22Rv1 (cell line): ENCODE results near the gene REEP6.

Experiments used
- H3K27ac ChIP-seq: fragments of 450-650 bp; 2 replicates; pipeline ENCODE4 v1.5.1; 2017
- ZFX ChIP-seq: fragments of 450-650 bp; IDR thresholded peaks from 2 replicates; pipeline ENCODE4 v1.6.1; 2017; ENCODE audit warnings: antibody characterized with exemption, borderline replicate concordance
- TF ChIP-seq, protein P1 (sequence below): fragments of 450-650 bp; IDR thresholded peaks from 2 replicates; pipeline ENCODE4 v1.5.1; 2017; ENCODE audit warnings: mild to moderate bottlenecking

REEP6 gene

DNA sequence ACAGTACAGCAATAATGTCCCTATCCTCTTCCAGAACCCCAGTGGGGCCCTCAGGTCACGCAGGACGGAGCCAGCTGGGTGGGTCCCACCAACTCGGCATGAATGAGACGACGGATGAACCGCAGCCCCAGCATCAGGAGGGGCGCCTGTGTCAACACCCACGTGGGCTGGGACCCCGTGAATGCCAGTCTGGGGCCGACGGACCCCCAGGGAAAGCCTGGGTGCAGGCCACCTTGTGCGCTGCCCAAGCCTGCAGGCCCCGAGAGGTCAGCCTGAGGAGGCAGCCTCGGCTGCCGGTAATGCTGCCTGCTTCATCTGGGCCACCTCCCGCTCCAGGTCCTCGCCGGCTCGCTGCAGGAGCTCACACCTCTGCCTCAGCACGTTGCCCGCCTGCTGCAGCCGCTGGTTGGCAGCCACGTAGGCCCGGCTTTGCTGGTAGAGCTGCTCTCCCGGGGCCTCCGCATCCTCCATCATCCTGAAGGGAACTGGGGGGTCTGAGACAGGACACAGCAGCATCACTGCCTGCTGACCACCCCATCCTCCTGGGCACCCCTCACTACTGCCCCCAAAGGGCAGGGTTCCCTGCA, 16.1 kb upstream of the REEP6 start:
- no peak for TF ChIP-seq ZFX
- TF ChIP-seq, protein P1, sequence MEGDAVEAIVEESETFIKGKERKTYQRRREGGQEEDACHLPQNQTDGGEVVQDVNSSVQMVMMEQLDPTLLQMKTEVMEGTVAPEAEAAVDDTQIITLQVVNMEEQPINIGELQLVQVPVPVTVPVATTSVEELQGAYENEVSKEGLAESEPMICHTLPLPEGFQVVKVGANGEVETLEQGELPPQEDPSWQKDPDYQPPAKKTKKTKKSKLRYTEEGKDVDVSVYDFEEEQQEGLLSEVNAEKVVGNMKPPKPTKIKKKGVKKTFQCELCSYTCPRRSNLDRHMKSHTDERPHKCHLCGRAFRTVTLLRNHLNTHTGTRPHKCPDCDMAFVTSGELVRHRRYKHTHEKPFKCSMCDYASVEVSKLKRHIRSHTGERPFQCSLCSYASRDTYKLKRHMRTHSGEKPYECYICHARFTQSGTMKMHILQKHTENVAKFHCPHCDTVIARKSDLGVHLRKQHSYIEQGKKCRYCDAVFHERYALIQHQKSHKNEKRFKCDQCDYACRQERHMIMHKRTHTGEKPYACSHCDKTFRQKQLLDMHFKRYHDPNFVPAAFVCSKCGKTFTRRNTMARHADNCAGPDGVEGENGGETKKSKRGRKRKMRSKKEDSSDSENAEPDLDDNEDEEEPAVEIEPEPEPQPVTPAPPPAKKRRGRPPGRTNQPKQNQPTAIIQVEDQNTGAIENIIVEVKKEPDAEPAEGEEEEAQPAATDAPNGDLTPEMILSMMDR = no peak
- H3K27ac ChIP-seq = no peak overlapping the region

- TF ChIP-seq, protein P1 = no peak
- no peak for TF ChIP-seq ZFX
- no peak overlapping the region for H3K27ac ChIP-seq
These were observed 15.1 kb upstream of the REEP6 start for GRCh38 chr19:1475751-1476437.

DNA sequence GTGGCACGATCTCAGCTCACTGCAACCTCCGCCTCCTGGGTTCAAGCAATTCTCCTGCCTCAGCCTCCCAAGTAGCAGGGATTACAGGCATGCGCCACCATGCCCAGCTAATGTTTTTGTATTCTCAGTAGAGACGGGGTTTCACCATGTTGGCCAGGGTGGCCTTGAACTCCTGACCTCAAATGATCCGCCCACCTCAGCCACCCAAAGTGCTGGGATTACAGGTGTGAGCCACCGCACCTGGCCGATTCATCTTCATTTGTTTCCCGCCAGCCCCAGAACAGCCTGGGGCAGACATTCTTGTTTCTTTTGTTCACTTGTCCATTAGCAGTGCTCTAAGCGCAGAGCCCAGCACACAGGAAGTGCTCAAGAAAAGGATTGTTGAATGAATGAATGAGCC, 13.9 kb upstream of the REEP6 start:
- H3K27ac ChIP-seq = peak overlapping the region; percentile 8; the same call in 1 of the 2 replicates

DNA sequence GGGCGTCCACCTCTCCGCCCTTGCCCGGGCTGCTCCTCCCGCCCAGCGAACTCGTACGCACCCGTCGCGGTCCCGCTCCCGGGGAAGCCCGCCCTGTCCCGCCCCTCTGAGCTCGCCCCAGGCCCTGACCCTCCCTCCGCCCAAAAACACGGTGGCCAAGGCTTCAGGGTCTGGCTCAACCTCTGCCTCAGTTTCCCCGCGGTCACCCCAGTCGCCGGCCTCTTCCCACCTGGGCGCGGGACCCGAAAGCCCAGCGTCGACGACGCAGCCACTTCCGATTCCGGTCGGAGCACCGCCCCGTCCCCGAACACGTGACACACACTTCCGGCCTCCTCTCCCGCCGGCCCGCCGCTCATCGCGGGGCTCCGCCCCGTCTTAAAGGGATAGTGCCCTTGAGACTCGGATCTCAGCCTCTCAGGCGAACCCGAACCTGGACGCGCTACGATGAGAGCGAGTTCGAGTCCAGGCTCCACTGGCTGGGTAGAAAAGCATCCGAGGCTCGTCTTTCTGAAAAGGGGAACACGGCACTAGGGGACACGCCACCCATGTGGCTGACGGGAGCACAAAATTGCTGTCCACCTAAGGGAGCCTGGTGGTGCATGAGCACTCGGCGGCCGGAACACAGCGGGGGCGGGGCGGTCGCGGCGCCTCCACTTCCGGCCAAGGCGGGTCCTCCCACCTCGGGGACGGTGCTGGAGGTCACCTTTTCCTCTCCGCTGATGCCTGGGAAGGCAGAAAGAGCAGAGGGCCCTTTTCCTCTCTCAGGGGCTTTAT, 11.9 kb upstream of the REEP6 start, which contains the start of gene C19orf25:
TSS of gene C19orf25 (minus strand) at position 282 of the 774 bp plus-strand sequence. CDS start 312 bp downstream, outside the sequence.
- peak within 1 kb of the TSS; percentile 85 for H3K27ac ChIP-seq
- no peak for TF ChIP-seq ZFX
- TF ChIP-seq, protein P1 = no peak

GRCh38 chr19:1481224-1481892, 9.6 kb upstream of the REEP6 start:
- no peak overlapping the region for H3K27ac ChIP-seq
- no peak for TF ChIP-seq ZFX
- TF ChIP-seq, protein P1 = no peak

DNA sequence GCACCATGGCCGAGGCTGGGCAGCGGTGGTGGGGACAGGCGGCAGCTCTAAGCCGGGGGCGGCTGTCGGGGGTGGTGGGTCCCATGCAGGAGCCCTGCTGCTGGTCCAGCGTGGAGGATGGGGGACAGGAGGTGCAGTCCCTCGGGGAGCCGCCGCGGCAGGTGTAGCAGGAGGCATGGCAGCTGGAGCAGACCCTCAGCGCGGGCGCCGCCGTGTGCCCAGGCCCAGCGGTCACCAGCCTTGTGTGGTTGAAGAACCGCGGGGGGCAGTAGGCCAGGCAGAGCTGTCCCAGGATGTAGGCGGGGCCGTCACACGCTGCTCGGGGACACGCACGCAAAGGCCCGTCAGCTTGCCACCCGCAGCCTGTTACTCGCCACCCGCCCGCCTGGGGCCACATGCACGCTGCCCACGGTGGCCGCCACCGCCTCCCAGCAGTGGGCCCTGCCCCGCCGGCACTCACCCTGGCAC, 9.1 kb upstream of the REEP6 start:
- no peak for TF ChIP-seq ZFX
- TF ChIP-seq, protein P1 = no peak
- no peak overlapping the region for H3K27ac ChIP-seq

GRCh38 chr19:1482361-1483130, 8.4 kb upstream of the REEP6 start:
- H3K27ac ChIP-seq = no peak overlapping the region
- TF ChIP-seq ZFX = no peak
- TF ChIP-seq, protein P1 = no peak
